AG10803 (cell line): ENCODE measurements around the gene MRC2.

ENCODE experiments used
- DNase-seq: peaks from one replicate; pipeline ENCODE4 v3.0.0; 2010; ENCODE audit warnings: low read depth
- H3K4me3 ChIP-seq: 2 replicates; pipeline ENCODE4 v1.5.1; 2011; ENCODE audit warnings: mild to moderate bottlenecking, low read length, control low read depth
- TF ChIP-seq, protein P1 (sequence below): conservative IDR thresholded peaks from 2 replicates; pipeline ENCODE4 v1.5.1; 2011; ENCODE audit warnings: mild to moderate bottlenecking, low read length, control low read depth, inconsistent platforms

The MRC2 gene

DNA sequence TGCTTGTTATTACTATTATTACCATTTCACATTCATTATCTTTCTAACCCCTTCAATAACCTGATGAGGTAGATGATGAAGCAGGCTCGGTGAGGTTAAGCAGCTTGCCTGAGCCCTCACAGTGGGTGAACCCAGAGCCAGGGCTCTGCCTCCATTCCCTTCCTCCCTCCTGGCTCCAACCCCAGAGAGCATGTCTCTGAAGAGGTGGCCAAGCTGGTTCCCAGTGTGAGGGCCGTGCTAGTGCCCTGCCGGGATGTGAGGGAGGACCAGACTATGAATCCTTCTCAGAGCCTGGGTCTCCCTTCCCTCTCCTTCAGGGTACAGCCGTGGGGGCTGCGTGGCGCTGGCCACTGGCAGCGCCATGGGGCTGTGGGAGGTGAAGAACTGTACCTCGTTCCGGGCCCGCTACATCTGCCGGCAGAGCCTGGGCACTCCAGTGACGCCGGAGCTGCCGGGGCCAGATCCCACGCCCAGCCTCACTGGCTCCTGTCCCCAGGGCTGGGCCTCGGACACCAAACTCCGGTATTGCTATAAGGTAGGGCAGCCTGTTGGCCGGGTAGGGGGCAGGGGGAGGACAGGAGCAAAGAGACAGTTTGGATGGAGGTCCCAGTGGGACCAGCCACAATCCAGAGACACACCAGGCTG lies 49.6 kb downstream of the MRC2 start:
- no peak for DNase-seq
- TF ChIP-seq, protein P1, sequence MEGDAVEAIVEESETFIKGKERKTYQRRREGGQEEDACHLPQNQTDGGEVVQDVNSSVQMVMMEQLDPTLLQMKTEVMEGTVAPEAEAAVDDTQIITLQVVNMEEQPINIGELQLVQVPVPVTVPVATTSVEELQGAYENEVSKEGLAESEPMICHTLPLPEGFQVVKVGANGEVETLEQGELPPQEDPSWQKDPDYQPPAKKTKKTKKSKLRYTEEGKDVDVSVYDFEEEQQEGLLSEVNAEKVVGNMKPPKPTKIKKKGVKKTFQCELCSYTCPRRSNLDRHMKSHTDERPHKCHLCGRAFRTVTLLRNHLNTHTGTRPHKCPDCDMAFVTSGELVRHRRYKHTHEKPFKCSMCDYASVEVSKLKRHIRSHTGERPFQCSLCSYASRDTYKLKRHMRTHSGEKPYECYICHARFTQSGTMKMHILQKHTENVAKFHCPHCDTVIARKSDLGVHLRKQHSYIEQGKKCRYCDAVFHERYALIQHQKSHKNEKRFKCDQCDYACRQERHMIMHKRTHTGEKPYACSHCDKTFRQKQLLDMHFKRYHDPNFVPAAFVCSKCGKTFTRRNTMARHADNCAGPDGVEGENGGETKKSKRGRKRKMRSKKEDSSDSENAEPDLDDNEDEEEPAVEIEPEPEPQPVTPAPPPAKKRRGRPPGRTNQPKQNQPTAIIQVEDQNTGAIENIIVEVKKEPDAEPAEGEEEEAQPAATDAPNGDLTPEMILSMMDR = no peak

GRCh38 chr17:62678214-62678919 lies 50.9 kb downstream of the MRC2 start:
- TF ChIP-seq, protein P1 = no peak
- DNase-seq = no peak

More for the DNA sequence above, 49.6 kb downstream of the MRC2 start:
- no peak overlapping the region for H3K4me3 ChIP-seq

DNA sequence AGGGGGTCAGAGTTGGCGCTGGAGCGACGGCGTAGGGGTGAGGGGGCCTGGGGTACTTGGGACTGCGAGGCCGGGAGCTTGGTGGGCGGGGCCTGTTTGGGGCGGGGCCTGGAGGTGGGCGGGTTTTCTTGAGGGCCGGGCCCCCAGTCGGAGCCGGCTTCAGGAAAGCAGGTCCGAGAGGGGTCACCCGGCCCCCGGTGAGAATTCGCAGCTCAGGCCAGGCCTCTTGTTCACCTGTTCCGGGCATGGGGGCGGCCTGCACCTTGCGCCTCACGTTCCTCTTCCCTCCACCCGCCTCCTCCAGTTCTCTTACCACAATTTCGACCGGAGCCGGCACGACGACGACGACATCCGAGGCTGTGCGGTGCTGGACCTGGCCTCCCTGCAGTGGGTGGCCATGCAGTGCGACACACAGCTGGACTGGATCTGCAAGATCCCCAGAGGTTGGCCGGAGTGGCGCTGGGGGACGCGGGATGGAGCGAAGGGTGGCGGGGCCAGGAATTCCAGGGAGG lies 52.5 kb downstream of the MRC2 start:
- TF ChIP-seq, protein P1 = no peak
- DNase-seq = no peak
- no peak overlapping the region for H3K4me3 ChIP-seq

More at GRCh38 chr17:62678214-62678919, 50.9 kb downstream of the MRC2 start:
- H3K4me3 ChIP-seq = no peak overlapping the region

DNA sequence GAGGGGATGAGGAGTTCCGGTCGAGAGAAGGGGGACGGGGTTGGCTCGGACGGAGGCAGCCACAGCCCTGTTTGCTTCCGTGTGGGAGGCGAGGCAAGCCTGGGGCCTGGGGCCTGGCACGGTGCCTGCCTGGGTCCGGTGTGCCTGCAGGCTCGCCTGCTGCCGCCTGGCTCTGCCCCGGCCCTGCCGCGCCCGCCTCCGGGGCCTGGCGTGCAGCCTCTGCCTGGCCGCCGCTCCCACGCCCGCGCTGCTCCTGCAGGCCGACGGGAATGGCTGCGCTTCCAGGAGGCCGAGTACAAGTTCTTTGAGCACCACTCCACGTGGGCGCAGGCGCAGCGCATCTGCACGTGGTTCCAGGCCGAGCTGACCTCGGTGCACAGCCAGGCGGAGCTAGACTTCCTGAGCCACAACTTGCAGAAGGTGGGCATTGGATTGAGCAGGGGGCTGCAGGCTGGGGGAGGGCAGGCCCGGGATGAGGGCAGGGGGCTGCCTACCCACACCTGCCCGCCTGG lies 53.1 kb downstream of the MRC2 start:
- TF ChIP-seq, protein P1 = no peak
- H3K4me3 ChIP-seq = no peak overlapping the region
- DNase-seq = no peak

DNA sequence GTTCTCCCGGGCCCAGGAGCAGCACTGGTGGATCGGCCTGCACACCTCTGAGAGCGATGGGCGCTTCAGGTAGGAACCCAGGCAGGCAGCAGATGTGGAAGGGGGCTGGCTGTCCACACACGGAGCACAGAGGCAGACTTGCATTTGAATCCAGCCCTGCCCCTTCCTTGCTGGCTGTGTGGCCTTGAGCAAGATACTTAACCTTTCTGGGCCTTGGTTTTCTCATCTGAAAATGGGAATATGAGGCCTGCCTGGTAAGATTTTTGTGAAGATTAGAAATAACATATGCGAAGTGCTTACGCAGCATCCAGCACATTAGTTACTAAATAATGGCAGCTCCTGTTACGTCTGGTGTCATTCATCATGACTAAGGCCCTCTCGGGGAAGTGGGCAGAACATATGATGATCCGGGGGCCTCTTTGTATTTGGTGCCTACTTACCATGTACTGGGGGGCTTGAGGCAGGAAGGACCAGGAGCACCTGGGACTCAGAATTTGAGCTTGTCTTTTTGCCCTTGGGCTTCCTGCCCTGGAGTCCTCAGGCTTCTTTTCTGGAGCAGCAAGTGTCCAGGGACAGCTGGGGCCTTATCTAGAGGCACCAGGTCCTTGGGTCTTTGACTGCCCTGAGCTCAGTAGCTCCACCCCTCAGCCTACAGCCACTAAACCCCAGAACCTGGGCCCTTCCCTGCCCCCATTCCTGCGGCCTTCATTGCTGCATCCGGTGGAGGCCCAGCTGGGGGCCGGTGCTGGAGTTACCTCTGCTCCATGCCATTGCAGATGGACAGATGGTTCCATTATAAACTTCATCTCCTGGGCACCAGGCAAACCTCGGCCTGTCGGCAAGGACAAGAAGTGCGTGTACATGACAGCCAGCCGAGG lies 53.8 kb downstream of the MRC2 start:
- no peak for DNase-seq
- H3K4me3 ChIP-seq = no peak overlapping the region
- TF ChIP-seq, protein P1 = no peak

GRCh38 chr17:62681939-62682381 lies 54.5 kb downstream of the MRC2 start:
- no peak for DNase-seq
- TF ChIP-seq, protein P1 = no peak
- no peak overlapping the region for H3K4me3 ChIP-seq
